Measurements from ENCODE around the gene PIEZO2. TPM values are rescaled to one million over a fixed set of nuclear protein-coding genes. Genes with fewer than 3 reads are reported as not detected.
A peak's percentile ranks its signal among the peaks of the same experiment; 100 is the strongest.

Gene PIEZO2
- total and polyA plus RNA-seq, 8 donors, result 0.38 to 11.1 (median 3.0) TPM

GRCh38 chr18:10787293-10787901 is 362.0 kb downstream of the PIEZO2 start:
- H3K36me3 ChIP-seq, result no peaks in the 10 kb centered on the region
- WGBS, 2 donors, result 23 to 24% methylated on average over 5 of the region's 5 CpGs
- intact Hi-C loops (cut with DNase I), result no loop called here
- no peaks in the 10 kb centered on the region for H3K4me1 ChIP-seq
- TF ChIP-seq, protein P1, sequence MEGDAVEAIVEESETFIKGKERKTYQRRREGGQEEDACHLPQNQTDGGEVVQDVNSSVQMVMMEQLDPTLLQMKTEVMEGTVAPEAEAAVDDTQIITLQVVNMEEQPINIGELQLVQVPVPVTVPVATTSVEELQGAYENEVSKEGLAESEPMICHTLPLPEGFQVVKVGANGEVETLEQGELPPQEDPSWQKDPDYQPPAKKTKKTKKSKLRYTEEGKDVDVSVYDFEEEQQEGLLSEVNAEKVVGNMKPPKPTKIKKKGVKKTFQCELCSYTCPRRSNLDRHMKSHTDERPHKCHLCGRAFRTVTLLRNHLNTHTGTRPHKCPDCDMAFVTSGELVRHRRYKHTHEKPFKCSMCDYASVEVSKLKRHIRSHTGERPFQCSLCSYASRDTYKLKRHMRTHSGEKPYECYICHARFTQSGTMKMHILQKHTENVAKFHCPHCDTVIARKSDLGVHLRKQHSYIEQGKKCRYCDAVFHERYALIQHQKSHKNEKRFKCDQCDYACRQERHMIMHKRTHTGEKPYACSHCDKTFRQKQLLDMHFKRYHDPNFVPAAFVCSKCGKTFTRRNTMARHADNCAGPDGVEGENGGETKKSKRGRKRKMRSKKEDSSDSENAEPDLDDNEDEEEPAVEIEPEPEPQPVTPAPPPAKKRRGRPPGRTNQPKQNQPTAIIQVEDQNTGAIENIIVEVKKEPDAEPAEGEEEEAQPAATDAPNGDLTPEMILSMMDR (IDR thresholded peaks at IDR 0.05), result peak; percentile 28 to 79 (median 70)
- no peaks in the 10 kb centered on the region for H3K9me3 ChIP-seq
- H3K4me3 ChIP-seq, result no peak overlapping the region
- no peaks in the 10 kb centered on the region for H3K27me3 ChIP-seq
- no peak overlapping the region for H3K27ac ChIP-seq
- ATAC-seq (peak; percentile 53 to 90 (median 82)), DNase-seq (peak; percentile 43 to 87 (median 68)), FAIRE-seq (no peak)

DNA sequence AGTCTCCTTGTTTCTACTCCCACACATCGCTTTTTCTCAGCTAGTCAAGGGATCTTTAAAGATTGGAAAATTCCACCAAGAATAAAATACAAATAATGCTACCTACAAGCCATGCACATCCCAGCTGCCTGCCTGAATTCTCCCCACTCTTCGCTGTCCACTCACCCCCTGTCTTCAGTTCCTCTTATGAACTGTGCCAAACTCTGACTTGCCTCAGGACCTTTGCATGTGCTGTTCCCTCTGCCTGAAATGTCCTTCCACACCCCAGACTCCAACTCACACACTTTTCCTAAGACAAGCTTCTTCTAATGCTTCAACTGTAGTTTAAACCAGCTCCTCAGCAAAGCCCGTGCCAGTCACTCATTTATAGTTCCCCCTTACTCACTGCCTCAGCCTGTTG is 363.6 kb downstream of the PIEZO2 start:
- TF ChIP-seq, protein P1 (IDR thresholded peaks at IDR 0.05), result no peak
- 65 to 74% methylated on average over 3 of the region's 3 CpGs for WGBS, 2 donors
- H3K27ac ChIP-seq, result no peak overlapping the region
- H3K36me3 ChIP-seq, result no peaks in the 10 kb centered on the region
- no peak for DNase-seq
- no peaks in the 10 kb centered on the region for H3K27me3 ChIP-seq
- no peak overlapping the region for H3K4me3 ChIP-seq
- H3K4me1 ChIP-seq, result no peaks in the 10 kb centered on the region
- ATAC-seq, result no peak
- no peak for FAIRE-seq
- no peaks in the 10 kb centered on the region for H3K9me3 ChIP-seq
- intact Hi-C loops (cut with DNase I), result no loop called here

DNA sequence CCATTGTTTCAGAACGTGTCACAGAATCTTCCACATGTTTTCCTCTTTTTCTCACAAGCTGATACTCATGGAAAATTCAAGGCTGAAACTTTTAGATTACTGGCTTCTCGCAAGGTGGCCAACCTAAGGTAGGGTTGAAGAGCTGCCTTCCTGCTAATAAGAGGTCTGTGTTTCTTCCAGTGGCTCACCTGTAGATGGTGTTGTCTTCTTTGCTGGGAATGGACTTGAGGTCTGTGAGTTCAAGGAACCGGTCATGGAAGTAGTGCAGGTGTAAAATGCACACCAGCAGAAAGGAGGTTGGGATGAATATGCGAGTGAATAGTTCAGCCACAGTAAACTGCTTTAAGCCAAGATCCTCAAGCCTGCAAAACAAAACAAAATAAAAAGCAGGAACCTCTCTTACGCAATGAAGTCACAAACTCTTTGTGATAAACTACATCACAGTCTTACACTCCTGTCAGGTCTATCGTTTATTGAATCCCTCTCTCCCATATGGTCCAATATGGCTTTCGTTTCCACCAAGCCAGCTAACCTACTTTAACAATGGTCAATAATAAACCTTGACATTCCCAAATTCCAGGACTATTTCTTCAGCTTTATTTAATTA is 364.7 kb downstream of the PIEZO2 start:
- no peaks in the 10 kb centered on the region for H3K36me3 ChIP-seq
- no peak for FAIRE-seq
- H3K4me1 ChIP-seq, result no peaks in the 10 kb centered on the region
- no peak for ATAC-seq
- TF ChIP-seq, protein P1 (IDR thresholded peaks at IDR 0.05), result no peak
- intact Hi-C loops (cut with DNase I), result no loop called here
- H3K27me3 ChIP-seq, result no peaks in the 10 kb centered on the region
- no peak overlapping the region for H3K27ac ChIP-seq
- DNase-seq, result no peak
- no peak overlapping the region for H3K4me3 ChIP-seq
- H3K9me3 ChIP-seq, result no peaks in the 10 kb centered on the region
- WGBS, 2 donors, result 58 to 71% methylated on average over 7 of the region's 7 CpGs

DNA sequence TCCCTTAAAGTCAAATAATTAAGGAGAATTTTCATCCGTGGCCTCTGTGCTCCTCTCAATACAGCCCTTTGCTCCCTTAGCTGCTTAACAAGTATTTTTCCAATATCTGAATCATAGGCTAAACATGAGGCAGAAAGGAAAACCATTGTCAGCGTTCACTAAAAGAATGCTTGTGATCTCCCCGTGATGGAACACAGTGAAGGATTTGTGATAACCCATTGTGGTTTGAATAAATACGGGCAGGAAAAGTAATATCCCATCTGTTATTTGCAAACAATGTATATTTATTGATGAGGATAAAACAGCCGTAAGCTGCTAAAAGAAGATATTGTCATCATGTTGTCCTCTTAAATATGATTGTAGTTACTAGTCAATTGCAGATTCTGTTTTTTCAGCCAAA is 365.4 kb downstream of the PIEZO2 start:
- intact Hi-C loops (cut with DNase I), result no loop called here
- Histone ChIP-seq H3K27ac (no peak overlapping the region), H3K36me3 (no peaks in the 10 kb centered on the region), H3K4me3 (no peak overlapping the region), H3K4me1 (no peaks in the 10 kb centered on the region), H3K27me3 (no peaks in the 10 kb centered on the region), H3K9me3 (no peaks in the 10 kb centered on the region)
- TF ChIP-seq, protein P1 (IDR thresholded peaks at IDR 0.05), result no peak
- WGBS, 2 donors, result 46 to 52% methylated on average over 5 of the region's 5 CpGs
- ATAC-seq, result no peak
- no peak for DNase-seq
- FAIRE-seq, result no peak

- FAIRE-seq (no peak), DNase-seq (no peak), ATAC-seq (no peak)
- Histone ChIP-seq H3K27ac (no peak overlapping the region), H3K4me3 (no peak overlapping the region), H3K36me3 (no peaks in the 10 kb centered on the region), H3K4me1 (no peaks in the 10 kb centered on the region), H3K27me3 (no peaks in the 10 kb centered on the region), H3K9me3 (no peaks in the 10 kb centered on the region)
- WGBS, 2 donors, result 51 to 56% methylated on average over 6 of the region's 6 CpGs
- TF ChIP-seq, protein P1 (IDR thresholded peaks at IDR 0.05), result no peak
- intact Hi-C loops (cut with DNase I), result no loop called here
Measured at GRCh38 chr18:10776493-10776892, 372.9 kb downstream of the PIEZO2 start.
